HG03457 (cell line): ENCODE measurements around the gene ATL3.
"Not testable (repeated sequence)": the region's sequence is repeated elsewhere in the genome, so short reads cannot be mapped to it uniquely, and the experiment has no call there.

ENCODE experiments used
- ATAC-seq: cut with Tn5 transposase; IDR thresholded peaks from one replicate; pipeline ENCODE4 v1.9.1; 2021; ENCODE audit warnings: moderate number of reproducible peaks; ENCODE audit not compliant: unreplicated experiment

Gene ATL3

GRCh38 chr11:63623513-63624140 lies 47.5 kb downstream of the ATL3 start:
- no peak for ATAC-seq

DNA sequence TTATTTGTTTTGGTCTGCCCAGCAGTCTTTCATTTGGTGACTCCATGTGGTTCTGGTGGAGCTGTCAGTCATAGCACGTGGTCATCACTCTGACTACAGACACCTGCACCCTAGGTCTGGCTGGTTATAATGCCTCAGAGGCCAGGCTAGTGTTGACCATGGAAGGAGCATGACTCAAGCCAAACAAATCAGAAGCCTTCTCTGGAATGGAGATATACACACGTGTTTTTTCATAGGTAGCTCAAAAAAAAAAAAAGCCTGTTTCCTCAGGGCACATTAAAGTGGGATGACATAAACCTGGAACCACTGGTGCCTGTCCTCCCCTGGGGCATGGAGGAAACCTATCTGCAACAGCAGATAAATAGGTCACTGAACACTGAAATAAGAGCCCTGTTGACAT lies 48.9 kb downstream of the ATL3 start:
- no peak for ATAC-seq

GRCh38 chr11:63621071-63621470 lies 50.1 kb downstream of the ATL3 start:
- ATAC-seq = no peak

DNA sequence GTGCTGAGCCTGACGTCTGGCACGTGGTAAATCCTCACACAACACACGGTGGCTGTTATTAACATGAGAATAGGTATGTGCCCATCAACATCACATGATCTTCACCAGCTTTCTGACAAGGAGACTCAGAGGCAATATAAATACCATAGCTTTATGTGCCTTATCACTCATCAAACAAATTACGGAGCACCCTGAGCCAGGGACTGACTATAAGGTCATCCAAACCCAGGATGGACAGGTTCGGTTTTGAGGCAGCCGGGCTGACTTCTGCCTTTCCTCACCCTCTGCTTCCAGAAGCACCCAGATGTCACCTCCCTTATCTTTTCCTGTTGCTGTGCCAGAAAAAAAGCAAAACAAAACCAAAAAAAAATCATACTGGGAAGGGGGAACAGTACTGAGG lies 51.2 kb downstream of the ATL3 start:
- no peak for ATAC-seq

DNA sequence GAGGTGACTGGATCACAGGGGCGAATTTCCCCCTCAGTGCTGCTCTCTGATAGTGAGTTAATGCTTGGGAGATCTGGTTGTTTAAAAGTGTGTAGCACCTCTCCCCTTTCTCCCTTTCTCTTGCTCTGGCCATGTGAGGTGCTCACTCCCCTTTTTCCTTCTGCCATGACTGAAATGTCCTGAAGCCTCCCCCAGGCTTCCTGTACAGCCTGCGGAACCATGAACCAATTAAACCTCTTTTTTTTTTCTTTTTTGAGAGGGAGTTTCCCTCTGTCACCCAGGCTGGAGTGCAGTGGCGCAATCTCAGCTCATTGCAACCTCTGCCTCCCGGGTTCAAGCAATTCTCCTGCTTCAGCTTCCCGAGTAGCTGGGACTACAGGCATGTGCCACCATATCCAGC lies 53.5 kb downstream of the ATL3 start:
- ATAC-seq = not testable (repeated sequence)

- ATAC-seq = no peak
These were observed 54.2 kb downstream of the ATL3 start for GRCh38 chr11:63616953-63617352.

DNA sequence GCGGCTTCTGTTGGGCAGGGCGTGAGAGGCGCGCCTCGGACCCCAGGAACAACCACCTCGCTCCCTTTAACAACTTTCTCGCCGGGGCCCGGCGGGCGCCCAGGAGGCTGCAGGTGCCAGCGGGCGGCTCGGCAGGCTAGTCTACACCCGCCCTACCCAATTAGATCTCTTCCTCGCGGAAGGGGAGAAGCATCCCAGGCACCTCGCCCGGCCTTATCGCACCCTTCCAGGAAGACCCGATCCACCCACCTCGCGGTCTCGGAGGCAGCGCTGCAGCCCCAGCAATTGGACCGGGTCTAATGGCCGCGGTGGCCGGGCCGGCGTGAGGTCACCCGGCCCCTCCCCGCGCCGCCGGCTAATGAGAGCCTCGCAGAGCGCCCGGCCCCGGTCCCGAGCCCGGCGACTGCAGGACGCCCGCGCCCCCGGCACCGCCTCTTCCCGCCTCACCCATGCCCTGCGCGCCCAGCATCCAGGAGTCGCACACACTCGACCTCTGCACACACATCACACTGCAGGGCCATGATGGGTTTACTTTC lies 57.0 kb downstream of the ATL3 start, which contains the start of gene PLAAT3:
Gene PLAAT3 (minus strand): TSS at position 298 of the 536 bp plus-strand sequence. CDS start 419 bp downstream, outside the sequence.
- no peak for ATAC-seq

DNA sequence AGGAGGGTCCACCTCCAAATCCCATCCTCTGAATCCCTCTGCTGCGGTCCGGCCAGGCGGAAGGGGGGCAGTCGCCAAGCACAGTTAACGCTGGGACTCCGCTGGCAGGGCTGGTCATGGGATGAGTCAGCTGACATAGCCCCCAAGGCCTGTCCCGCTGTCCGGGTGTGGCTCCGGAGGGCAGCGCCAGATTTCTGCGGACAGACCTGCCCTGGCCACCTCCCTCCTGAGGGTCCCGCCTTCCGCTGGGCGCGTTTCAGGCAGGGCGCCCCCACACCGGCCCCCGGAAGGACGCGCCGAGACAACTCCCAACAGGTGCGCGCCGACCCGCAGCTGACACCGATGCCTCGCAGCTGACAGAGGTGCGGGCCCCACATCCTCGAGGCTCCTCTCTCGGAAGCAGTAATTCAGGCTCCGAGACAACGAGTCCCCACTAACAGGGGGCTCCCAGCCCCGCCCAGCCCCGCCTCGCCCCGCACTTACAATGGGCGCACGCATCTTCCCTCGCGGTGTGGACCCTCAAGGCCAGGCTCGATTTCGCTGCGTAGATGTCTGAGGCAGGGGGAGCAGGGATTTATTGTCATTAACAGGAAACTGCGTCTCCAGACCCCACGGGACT lies 57.5 kb downstream of the ATL3 start:
- no peak for ATAC-seq

- ATAC-seq = no peak
These were observed 59.0 kb downstream of the ATL3 start for GRCh38 chr11:63612181-63612580.

GRCh38 chr11:63611395-63611747 lies 59.8 kb downstream of the ATL3 start:
- ATAC-seq = no peak

DNA sequence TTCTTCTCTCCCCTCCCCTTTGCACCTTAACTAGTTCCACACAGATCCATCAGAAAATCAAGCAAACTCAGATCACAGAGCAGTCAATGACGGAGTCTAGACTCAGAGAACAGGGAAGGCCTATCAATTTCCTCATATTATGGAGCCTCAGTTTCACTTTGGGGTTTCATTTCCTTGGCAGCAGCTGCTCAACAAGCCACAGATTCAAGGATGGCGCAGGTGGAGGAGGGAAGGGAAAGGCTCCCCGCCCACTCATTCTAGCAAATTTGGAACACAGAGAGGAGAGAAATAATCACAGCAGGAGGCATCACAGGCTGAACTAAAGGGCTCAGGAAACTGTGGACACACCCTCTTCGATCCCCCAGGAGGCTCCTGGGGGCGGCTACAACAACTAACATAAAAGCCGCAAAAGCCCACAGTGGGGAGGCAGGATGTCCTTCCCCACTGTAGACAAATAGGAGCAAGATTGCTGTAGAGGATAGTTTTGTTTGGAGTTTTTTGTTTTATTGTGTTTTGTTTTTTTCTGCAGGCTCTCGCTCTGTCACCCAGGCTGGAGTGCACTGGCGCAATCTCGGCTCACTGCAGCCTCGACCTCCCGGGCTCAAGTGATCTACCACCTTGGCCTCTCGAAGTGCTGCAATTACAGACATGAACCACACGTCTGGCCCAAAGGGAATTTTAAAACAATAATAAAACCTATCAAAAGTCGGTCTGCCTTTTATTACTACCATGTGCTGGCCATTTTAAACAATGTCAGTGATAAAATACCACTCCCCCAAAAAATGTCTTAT lies 60.4 kb downstream of the ATL3 start:
- ATAC-seq = no peak

DNA sequence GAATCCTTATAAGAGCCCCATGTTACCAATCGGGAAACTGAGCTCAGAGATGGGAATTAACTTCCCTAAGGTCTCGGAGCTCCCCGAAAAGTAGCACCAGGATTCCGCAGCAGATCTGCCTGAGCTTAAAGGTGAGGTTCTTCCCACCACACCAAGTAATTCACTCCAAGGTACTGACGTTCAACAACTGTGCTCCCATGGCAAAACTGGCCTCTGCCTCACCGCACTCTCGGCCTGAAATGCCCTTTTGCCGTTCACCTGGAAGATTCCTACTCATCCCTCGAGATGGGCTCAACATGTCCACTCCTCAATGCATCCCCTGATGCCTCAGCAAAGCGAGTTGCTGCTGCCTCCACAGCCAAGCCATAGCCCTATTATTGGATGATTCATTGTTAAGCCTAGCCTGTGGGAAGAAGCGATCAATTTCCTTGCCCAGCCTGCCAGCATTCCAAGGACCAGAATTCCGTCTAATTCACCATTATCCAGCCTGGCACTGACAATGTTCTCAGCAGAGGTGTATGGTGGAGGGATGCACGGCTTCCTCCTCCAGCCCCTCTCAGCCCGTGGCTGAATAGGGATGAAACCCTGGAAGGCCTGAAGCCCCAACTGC lies 61.1 kb downstream of the ATL3 start:
- no peak for ATAC-seq

DNA sequence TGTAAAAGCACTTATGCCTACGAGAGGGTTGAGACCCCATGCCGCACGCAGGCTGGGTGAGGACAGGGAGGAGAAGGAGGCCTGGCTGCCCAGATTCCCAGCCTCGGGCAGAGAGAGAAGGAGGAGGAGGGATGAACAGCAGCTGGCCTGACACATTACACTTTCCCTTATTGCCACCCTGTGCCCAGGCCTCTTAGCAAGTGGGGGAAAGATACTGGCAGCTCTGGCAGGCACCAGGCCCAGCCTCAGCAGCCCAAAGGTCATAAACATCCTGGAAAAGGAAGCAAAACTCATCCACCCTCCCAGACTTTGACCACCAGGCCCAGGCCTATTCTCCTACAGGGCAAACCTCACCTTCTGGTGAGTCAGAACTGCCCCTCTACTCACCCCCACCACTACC lies 61.6 kb downstream of the ATL3 start:
- no peak for ATAC-seq

DNA sequence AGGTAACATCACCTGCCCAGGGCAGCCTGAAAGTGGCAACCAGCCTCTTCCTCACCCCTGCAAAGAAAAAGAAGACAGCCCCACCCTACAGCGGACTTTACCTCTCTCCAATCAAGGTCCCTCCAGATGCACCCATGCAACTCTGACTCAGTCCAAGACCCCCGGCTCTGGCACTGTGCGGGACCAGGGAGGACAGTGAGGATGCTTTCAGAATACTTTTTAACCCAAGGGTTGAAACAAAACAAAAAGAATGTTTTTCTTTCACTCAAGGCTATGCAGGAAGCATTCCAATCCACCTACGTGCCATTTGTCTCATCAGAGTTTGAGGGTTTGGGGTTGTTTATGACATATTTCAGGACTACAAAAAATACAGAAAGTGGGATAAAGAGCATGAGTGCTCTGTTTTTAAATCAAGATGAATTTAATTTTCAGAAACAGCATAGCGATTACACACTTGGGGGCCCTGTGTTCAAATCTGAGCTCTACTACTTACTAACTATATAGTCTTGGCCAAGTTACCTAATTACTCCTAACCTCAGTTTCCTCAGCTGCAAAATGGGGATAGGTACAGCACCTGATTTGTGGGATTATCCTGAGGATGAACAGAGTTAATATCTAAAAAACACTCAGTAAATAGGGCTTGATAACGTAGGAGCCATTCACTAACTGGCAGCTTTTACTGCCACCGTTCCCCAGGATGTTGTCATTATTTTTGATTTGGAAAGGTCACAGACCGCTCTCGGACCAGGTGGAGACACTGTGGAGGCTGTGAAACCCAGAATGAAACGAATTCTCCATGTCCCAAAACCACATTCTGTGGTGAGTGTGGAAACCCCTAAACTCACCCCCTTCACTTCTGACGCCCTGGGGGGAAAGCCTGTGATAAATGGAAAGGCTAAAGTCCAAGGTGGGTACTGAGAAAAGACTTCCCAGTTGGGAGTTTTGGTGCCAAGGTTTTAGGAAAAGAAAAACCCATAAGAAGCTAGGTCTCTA lies 62.5 kb downstream of the ATL3 start:
- no peak for ATAC-seq

DNA sequence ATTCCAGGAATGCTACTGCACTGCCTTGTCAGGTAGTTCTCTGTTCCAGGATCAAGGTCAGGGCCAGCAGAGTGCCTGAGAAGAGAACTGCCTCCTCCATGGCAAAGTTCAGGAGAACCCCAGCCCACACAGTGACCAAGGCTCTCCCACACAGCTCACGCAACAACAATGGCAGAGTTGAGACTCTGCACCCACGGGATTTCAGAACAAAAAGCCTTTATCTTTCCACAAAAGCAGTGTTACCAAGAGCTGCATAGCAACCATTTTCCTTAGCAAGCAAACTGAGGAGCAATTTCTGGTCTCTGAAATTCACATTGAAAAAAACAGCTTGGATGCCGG lies 68.0 kb downstream of the ATL3 start:
- no peak for ATAC-seq

- ATAC-seq = not testable (repeated sequence)
These were observed 68.6 kb downstream of the ATL3 start for GRCh38 chr11:63602290-63603179.

DNA sequence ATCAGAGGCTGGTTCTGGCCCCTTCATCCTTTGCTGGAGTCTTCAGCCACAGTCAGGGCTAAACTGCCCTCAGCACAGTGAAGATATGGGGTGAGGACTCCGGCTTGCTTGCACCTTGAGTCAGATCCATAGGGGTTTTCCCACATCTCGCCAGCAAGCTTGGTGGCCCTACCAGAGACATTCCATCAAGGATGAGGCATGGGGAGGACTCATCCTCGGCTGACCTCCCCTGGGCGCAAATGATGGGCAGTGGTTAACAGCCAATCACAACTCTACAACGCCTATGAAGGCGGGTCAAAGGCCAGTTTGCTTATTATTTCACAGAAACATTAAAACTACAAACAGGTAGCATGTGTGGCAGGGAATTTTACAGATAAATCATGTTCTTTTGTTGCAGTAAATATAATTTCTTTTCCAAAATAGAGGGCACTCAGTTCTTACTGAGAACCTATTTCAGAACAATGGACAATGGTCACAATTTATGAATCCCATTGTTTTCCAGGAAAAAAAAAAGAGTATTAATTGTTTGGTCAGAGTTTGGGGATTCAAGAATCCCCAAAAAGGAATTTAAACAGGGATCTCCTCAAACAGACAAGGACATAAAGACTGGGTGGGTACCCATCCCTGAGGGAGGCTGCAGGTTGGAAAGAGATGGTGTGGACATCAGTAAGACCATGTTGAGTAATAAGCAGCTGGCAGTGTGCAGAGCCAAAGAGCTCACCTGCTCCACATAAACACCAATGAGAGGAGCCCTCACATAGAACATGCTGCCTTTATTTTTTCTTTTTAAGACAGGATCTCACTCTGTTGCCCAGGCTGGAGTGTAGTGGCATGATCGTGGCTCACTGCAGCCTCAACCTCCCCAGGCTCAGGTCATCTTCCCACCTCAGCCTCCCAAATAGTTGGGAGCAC lies 71.7 kb downstream of the ATL3 start:
- ATAC-seq = no peak

- ATAC-seq = no peak
These were observed 72.6 kb downstream of the ATL3 start for GRCh38 chr11:63598556-63598955.
